SU-DHL-6 (cell line): Measurements from ENCODE around the gene TREX2.
"Not testable (repeated sequence)": the region's sequence is repeated elsewhere in the genome, so short reads cannot be mapped to it uniquely, and the experiment has no call there.

Experiments
- EZH2phosphoT487 ChIP-seq: fragments of 200-600 bp; sonication (generic), shearing (Covaris generic); conservative IDR thresholded peaks from 2 replicates; pipeline ENCODE4 v1.6.1; 2018; ENCODE audit warnings: mild to moderate bottlenecking, antibody characterized with exemption, low read length, moderate library complexity, mixed read lengths
- TF ChIP-seq, protein P1 (sequence below): fragments of 200-600 bp; sonication (generic); IDR thresholded peaks from one replicate; pipeline ENCODE4 v1.5.1; 2017; ENCODE audit warnings: antibody characterized with exemption, mild to moderate bottlenecking, low read length, moderate library complexity; ENCODE audit not compliant: insufficient read depth, poor library complexity, severe bottlenecking

DNA sequence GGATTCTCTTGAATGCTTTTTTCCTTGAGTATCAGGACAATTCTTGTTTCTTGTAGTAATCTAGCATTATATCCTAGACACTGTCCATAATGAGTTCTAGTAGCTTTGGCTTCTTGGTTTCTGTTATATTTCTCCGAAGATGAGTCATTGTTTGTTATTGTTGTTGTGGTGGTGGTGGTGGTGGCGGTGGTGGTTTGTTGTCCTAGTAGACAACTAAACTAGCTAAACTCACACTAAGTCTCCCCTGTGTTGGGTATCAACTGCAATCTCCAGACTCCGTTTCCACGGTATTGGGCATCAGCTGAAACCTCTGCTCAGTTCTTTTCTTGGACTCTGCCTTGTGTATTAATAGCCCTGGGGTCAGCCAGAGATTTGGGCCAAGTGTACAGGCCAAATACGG lies 41.5 kb downstream of the TREX2 start:
- TF ChIP-seq, protein P1, sequence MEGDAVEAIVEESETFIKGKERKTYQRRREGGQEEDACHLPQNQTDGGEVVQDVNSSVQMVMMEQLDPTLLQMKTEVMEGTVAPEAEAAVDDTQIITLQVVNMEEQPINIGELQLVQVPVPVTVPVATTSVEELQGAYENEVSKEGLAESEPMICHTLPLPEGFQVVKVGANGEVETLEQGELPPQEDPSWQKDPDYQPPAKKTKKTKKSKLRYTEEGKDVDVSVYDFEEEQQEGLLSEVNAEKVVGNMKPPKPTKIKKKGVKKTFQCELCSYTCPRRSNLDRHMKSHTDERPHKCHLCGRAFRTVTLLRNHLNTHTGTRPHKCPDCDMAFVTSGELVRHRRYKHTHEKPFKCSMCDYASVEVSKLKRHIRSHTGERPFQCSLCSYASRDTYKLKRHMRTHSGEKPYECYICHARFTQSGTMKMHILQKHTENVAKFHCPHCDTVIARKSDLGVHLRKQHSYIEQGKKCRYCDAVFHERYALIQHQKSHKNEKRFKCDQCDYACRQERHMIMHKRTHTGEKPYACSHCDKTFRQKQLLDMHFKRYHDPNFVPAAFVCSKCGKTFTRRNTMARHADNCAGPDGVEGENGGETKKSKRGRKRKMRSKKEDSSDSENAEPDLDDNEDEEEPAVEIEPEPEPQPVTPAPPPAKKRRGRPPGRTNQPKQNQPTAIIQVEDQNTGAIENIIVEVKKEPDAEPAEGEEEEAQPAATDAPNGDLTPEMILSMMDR, result not testable (repeated sequence)
- not testable (repeated sequence) for TF ChIP-seq EZH2phosphoT487
